Neural cell (in vitro differentiated cells): ENCODE data around the gene MT3. TPM values are rescaled to one million over a fixed set of nuclear protein-coding genes. Genes with fewer than 3 reads are reported as not detected.

Source experiments
- H2AFZ ChIP-seq: fragments of 200-600, 300-800 bp; sonication (generic), shearing (Covaris generic); 2 replicates; pipeline ENCODE4 v1.6.0; 2014; ENCODE audit warnings: low read depth, mild to moderate bottlenecking, antibody characterized with exemption, low read length, moderate library complexity
- H3F3A ChIP-seq: fragments of 200-600 bp; shearing (Covaris generic); 2 replicates; pipeline ENCODE4 v1.6.1; 2016; ENCODE audit warnings: mild to moderate bottlenecking, moderate library complexity, mixed read lengths, antibody characterized with exemption, low read length; ENCODE audit not compliant: insufficient read depth, poor library complexity, severe bottlenecking
- H3K27ac ChIP-seq: fragments of 200-600, 300-800 bp; sonication (generic), shearing (Covaris generic); 2 replicates; pipeline ENCODE4 v1.5.1; 2014; ENCODE audit warnings: mild to moderate bottlenecking, low read length, moderate library complexity
- H3K27me3 ChIP-seq: fragments of 300-800, 200-600 bp; sonication (generic), shearing (Covaris generic); 2 replicates; pipeline ENCODE4 v1.6.0; 2014; ENCODE audit warnings: mild to moderate bottlenecking, low read depth, low read length, moderate library complexity; ENCODE audit not compliant: insufficient read depth
- H3K36me3 ChIP-seq: fragments of 300-800, 200-600 bp; sonication (generic), shearing (Covaris generic); 2 replicates; pipeline ENCODE4 v1.5.1; 2014; ENCODE audit warnings: mild to moderate bottlenecking, antibody characterized with exemption, low read length, moderate library complexity; ENCODE audit not compliant: insufficient read depth
- H3K4me2 ChIP-seq: fragments of 300-800, 200-600 bp; sonication (generic), shearing (Covaris generic); 2 replicates; pipeline ENCODE4 v1.6.0; 2014; ENCODE audit warnings: mild to moderate bottlenecking, low read length
- H3K4me3 ChIP-seq: fragments of 300-800, 200-600 bp; sonication (generic), shearing (Covaris generic); 2 replicates; pipeline ENCODE4 v1.5.1; 2014; ENCODE audit warnings: mild to moderate bottlenecking, low read length, moderate library complexity
- H3K79me2 ChIP-seq: fragments of 200-600 bp; shearing (Covaris generic); replicated peaks from 2 replicates; pipeline ENCODE4 v1.6.0; 2014; ENCODE audit warnings: mild to moderate bottlenecking, low read length, moderate library complexity; ENCODE audit not compliant: insufficient read depth
- H3K9ac ChIP-seq: fragments of 300-800, 200-600 bp; sonication (generic), shearing (Covaris generic); 2 replicates; pipeline ENCODE4 v1.6.1; 2016; ENCODE audit warnings: mild to moderate bottlenecking, low read length, mixed read lengths
- H3K9me2 ChIP-seq: fragments of 200-600 bp; shearing (Covaris generic); 2 replicates; pipeline ENCODE4 v1.6.1; 2016; ENCODE audit warnings: mild to moderate bottlenecking, low read length, mixed read lengths; ENCODE audit not compliant: insufficient read depth
- H3K9me3 ChIP-seq: fragments of 200-600, 300-800 bp; sonication (generic), shearing (Covaris generic); 2 replicates; pipeline ENCODE4 v1.6.1; 2016; ENCODE audit warnings: mild to moderate bottlenecking, mixed run types, low read length, moderate library complexity, mixed read lengths
- H4K20me1 ChIP-seq: fragments of 200-600 bp; shearing (Covaris generic); 2 replicates; pipeline ENCODE4 v1.6.1; 2016; ENCODE audit warnings: mild to moderate bottlenecking, mixed run types; ENCODE audit not compliant: insufficient read depth
- CTCF ChIP-seq: fragments of 450-650 bp; IDR thresholded peaks from 2 replicates; pipeline ENCODE4 v1.5.1; 2014; ENCODE audit warnings: antibody characterized with exemption, mild to moderate bottlenecking, moderate library complexity; ENCODE audit not compliant: poor library complexity, severe bottlenecking
- EP300 ChIP-seq: fragments of 450-650 bp; conservative IDR thresholded peaks from 2 replicates; pipeline ENCODE4 v1.6.1; 2014; ENCODE audit warnings: antibody characterized with exemption, mild to moderate bottlenecking, moderate library complexity; ENCODE audit not compliant: poor library complexity, severe bottlenecking
- EZH2 ChIP-seq: fragments of 200-600, 300-800 bp; shearing (Covaris generic), sonication (generic); IDR thresholded peaks from 2 replicates; pipeline ENCODE4 v1.6.1; 2014; ENCODE audit warnings: antibody characterized with exemption, low read length, borderline replicate concordance, mild to moderate bottlenecking; ENCODE audit not compliant: insufficient read depth, poor library complexity, severe bottlenecking
- MXI1 ChIP-seq: fragments of 450-650 bp; conservative IDR thresholded peaks from 2 replicates; pipeline ENCODE4 v1.6.1; 2014; ENCODE audit warnings: antibody characterized with exemption, mild to moderate bottlenecking; ENCODE audit not compliant: poor library complexity, severe bottlenecking
- POLR2AphosphoS5 ChIP-seq: IDR thresholded peaks from 2 replicates; pipeline ENCODE4 v1.6.1; 2012
- RAD21 ChIP-seq: fragments of 450-650 bp; conservative IDR thresholded peaks from 2 replicates; pipeline ENCODE4 v1.6.1; 2014; ENCODE audit warnings: antibody characterized with exemption, mild to moderate bottlenecking, moderate library complexity
- REST ChIP-seq: IDR thresholded peaks from 2 replicates; pipeline ENCODE4 v1.6.1; 2012; ENCODE audit warnings: borderline replicate concordance
- SMC3 ChIP-seq: fragments of 450-650 bp; conservative IDR thresholded peaks from 2 replicates; pipeline ENCODE4 v1.6.1; 2014; ENCODE audit warnings: antibody characterized with exemption, mild to moderate bottlenecking, moderate library complexity; ENCODE audit not compliant: poor library complexity
- TAF1 ChIP-seq: IDR thresholded peaks from 2 replicates; pipeline ENCODE4 v1.6.1; 2012; ENCODE audit warnings: low read depth
- polyA plus RNA-seq: library from polyadenylated mRNA; depleted of rRNA; stranded (reverse); fragments of >200 nt; gene quantifications from 2 replicates; pipeline ENCODE4 v1.2.3, GENCODE V29; 2014

Gene MT3
- polyA plus RNA-seq, 1 donor from 2014 or later = 1.9 TPM

- Histone ChIP-seq H3K27me3 (no peaks in the 10 kb centered on the region), H3K4me3 (no peak overlapping the region), H3K36me3 (no peaks in the 10 kb centered on the region), H3K9me2 (no peaks in the 10 kb centered on the region), H3K9ac (no peak overlapping the region), H3K4me2 (no peak overlapping the region), H4K20me1 (no peaks in the 10 kb centered on the region), H3K79me2 (no peaks in the 10 kb centered on the region), H3K9me3 (no peaks in the 10 kb centered on the region), H2AFZ (no peak overlapping the region), H3F3A (no peaks in the 10 kb centered on the region), H3K27ac (no peak overlapping the region)
- no peak for TF ChIP-seq MXI1
- peak; percentile 16 for TF ChIP-seq CTCF
- no peak for TF ChIP-seq EP300
- TF ChIP-seq RAD21 = no peak
Observed at GRCh38 chr16:56576585-56577299, 12.6 kb upstream of the MT3 start.

GRCh38 chr16:56577300-56577625 lies 12.1 kb upstream of the MT3 start:
- H3K27me3 ChIP-seq = no peaks in the 10 kb centered on the region
- H4K20me1 ChIP-seq = no peaks in the 10 kb centered on the region
- H3K4me2 ChIP-seq = no peak overlapping the region
- TF ChIP-seq EP300 = no peak
- no peak for TF ChIP-seq RAD21
- TF ChIP-seq SMC3 = no peak
- no peak for TF ChIP-seq EZH2
- TF ChIP-seq TAF1 = no peak
- no peak for TF ChIP-seq REST
- no peak for TF ChIP-seq MXI1
- TF ChIP-seq CTCF = no peak
- no peak for TF ChIP-seq POLR2AphosphoS5
- H3K27ac ChIP-seq = no peak overlapping the region
- no peaks in the 10 kb centered on the region for H3K79me2 ChIP-seq
- H3K9ac ChIP-seq = no peak overlapping the region
- H2AFZ ChIP-seq = no peak overlapping the region
- no peaks in the 10 kb centered on the region for H3K36me3 ChIP-seq
- no peaks in the 10 kb centered on the region for H3F3A ChIP-seq
- no peaks in the 10 kb centered on the region for H3K9me2 ChIP-seq
- no peak overlapping the region for H3K4me3 ChIP-seq
- no peaks in the 10 kb centered on the region for H3K9me3 ChIP-seq
